ENCODE measurements around the gene CAMK2N2.

The CAMK2N2 gene

GRCh38 chr3:184236033-184236410 is 25.3 kb downstream of the CAMK2N2 start:
- H3K4me3 ChIP-seq (ENCODE audit: low read length): no peak overlapping the region
- no peak for DNase-seq (ENCODE audit: low read depth)
- no peak for TF ChIP-seq CTCF (IDR thresholded peaks at IDR 0.05; ENCODE audit: insufficient read depth, low read depth, low read length, missing control alignments)

- no peak for DNase-seq (ENCODE audit: low read depth)
- no peak for TF ChIP-seq CTCF (IDR thresholded peaks at IDR 0.05; ENCODE audit: insufficient read depth, low read depth, low read length, missing control alignments)
- no peak overlapping the region for H3K4me3 ChIP-seq (ENCODE audit: low read length)
Measured at GRCh38 chr3:184235381-184236032, 25.8 kb downstream of the CAMK2N2 start.

- H3K4me3 ChIP-seq (ENCODE audit: low read length): no peak overlapping the region
- no peak for TF ChIP-seq CTCF (IDR thresholded peaks at IDR 0.05; ENCODE audit: insufficient read depth, low read depth, low read length, missing control alignments)
- no peak for DNase-seq (ENCODE audit: low read depth)
Measured at GRCh38 chr3:184234671-184235380, 26.5 kb downstream of the CAMK2N2 start.

DNA sequence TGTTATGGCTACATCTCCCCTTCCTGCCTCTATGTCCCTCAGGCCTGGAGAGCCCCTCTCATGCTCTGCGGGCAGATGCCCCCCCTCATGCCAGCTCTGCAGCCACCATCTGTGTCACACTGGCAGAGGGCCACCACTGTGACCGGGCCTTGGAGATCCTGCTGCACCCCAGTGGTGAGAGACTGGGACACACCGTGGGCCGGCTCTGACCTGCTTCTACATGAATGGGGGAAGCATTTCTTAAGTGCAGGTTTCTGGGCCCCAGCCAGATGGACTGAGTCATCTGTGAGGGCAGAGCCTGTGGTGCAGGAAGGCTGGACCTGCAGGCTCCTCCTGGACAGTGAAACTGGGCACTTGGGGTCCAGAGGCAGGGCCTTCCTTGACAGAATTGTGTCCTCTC is 27.1 kb downstream of the CAMK2N2 start:
- peak; percentile 92 for DNase-seq (ENCODE audit: low read depth)
- no peak overlapping the region for H3K4me3 ChIP-seq (ENCODE audit: low read length)
- peak; percentile 24 for TF ChIP-seq CTCF (IDR thresholded peaks at IDR 0.05; ENCODE audit: insufficient read depth, low read depth, low read length, missing control alignments)

GRCh38 chr3:184233127-184233843 is 28.1 kb downstream of the CAMK2N2 start:
- no peak for DNase-seq (ENCODE audit: low read depth)
- H3K4me3 ChIP-seq (ENCODE audit: low read length): no peak overlapping the region
- no peak for TF ChIP-seq CTCF (IDR thresholded peaks at IDR 0.05; ENCODE audit: insufficient read depth, low read depth, low read length, missing control alignments)

DNA sequence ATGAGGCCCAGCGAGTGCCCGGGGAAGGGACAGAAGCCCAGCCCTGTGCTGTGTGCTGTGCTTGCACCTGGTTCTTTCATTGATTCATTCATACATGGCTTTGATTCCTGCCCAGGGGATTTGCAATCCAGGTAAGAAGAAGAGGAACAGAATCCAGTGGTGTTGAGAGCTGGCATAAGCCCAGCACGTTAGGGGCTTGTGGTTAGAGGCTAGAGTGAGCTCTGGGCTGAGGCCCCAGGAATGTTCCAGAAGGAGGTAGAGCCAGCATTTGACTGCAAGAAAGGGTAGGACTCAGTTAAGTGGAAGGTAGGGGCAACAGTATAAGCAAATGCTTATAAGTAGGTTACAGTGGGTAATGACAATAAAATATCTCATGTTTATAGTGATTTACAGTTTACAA is 29.7 kb downstream of the CAMK2N2 start:
- no peak for DNase-seq (ENCODE audit: low read depth)
- no peak overlapping the region for H3K4me3 ChIP-seq (ENCODE audit: low read length)
- TF ChIP-seq CTCF (IDR thresholded peaks at IDR 0.05; ENCODE audit: insufficient read depth, low read depth, low read length, missing control alignments): no peak
